Vagina (tissue), 2 donors: ENCODE measurements around the gene PDE11A. TPM values are rescaled to one million over a fixed set of nuclear protein-coding genes. Genes with fewer than 3 reads are reported as not detected.

ENCODE experiments used
- DNase-seq, 2 donors: peaks; one replicate each; pipeline ENCODE4 v3.0.0-alpha.2; 2017; ENCODE audit errors: extremely low spot score in 2 of 2
- H3K27ac ChIP-seq: fragments of 200-600 bp; sonication (generic); one replicate; pipeline ENCODE4 v1.5.1; 2019
- H3K27me3 ChIP-seq: fragments of 200-600 bp; sonication (generic); one replicate; pipeline ENCODE4 v1.5.1; 2019
- H3K36me3 ChIP-seq, 2 donors: fragments of 200-600 bp; sonication (generic); one replicate each; pipeline ENCODE4 v1.5.1; 2017 to 2019
- H3K4me1 ChIP-seq: fragments of 200-600 bp; sonication (generic); one replicate; pipeline ENCODE4 v1.5.1; 2019
- H3K4me3 ChIP-seq, 2 donors: fragments of 200-600 bp; sonication (generic); 1 replicate in 1 of 2; 2 replicates in 1 of 2; pipeline ENCODE4 v1.5.1; 2016 to 2019
- H3K9me3 ChIP-seq: fragments of 200-600 bp; sonication (generic); one replicate; pipeline ENCODE4 v1.5.1; 2019
- CTCF ChIP-seq, 3 experiments: fragments of 450-650 bp in 2 of 3; fragments of 200-600 bp in 1 of 3; sonication (generic) in 1 of 3; IDR thresholded peaks; one replicate each; pipeline ENCODE4 v1.5.1; 2017 to 2019; ENCODE audit warnings: antibody characterized with exemption in 3 of 3, mild to moderate bottlenecking in 2 of 3, moderate library complexity in 2 of 3
- POLR2A ChIP-seq, 2 donors: fragments of 450-650 bp; IDR thresholded peaks; one replicate each; pipeline ENCODE4 v1.6.1; 2017; ENCODE audit warnings: antibody characterized with exemption in 2 of 2, mild to moderate bottlenecking in 2 of 2, moderate library complexity in 2 of 2
- POLR2AphosphoS5 ChIP-seq, 2 donors: sonication (generic); formaldehyde crosslinking; IDR thresholded peaks; one replicate each; pipeline ENCODE4 v1.9.0; 2017; ENCODE audit warnings: antibody characterized with exemption in 2 of 2, mild to moderate bottlenecking in 2 of 2, low read depth in 1 of 2; ENCODE audit not compliant: insufficient read depth in 1 of 2
- intact Hi-C: fragments of 100-400 bp; cut with DNase I; formaldehyde crosslinking; loops from one replicate; pipeline ENCODE4 v1.15.1; 2023
- total RNA-seq: library from RNA; depleted of rRNA; stranded (reverse); fragments of >200 nt; gene quantifications from one replicate; pipeline ENCODE4 v1.2.3, GENCODE V29; 2016

Gene PDE11A
- total RNA-seq, 1 donor from 2014 or later = 0.25 TPM

- intact Hi-C loops = no loop called here
- TF ChIP-seq POLR2AphosphoS5 (IDR thresholded peaks at IDR 0.05; ENCODE audit: insufficient read depth in 1 of 2, low read depth in 1 of 2) (no peak), CTCF (IDR thresholded peaks at IDR 0.05) (no peak), POLR2A (IDR thresholded peaks at IDR 0.05) (no peak)
- Histone ChIP-seq H3K36me3 (no peaks in the 10 kb centered on the region), H3K9me3 (no peaks in the 10 kb centered on the region), H3K4me3 (no peak overlapping the region), H3K4me1 (no peaks in the 10 kb centered on the region), H3K27ac (no peak overlapping the region), H3K27me3 (no peaks in the 10 kb centered on the region)
- DNase-seq = no peak
Measured at GRCh38 chr2:177921726-177922125, 150.9 kb downstream of the PDE11A start.

GRCh38 chr2:177917169-177917568 is 155.4 kb downstream of the PDE11A start:
- Histone ChIP-seq H3K4me3 (no peak overlapping the region), H3K4me1 (no peaks in the 10 kb centered on the region), H3K27me3 (no peaks in the 10 kb centered on the region), H3K9me3 (no peaks in the 10 kb centered on the region), H3K27ac (no peak overlapping the region), H3K36me3 (no peaks in the 10 kb centered on the region)
- intact Hi-C loops = no loop called here
- no peak for DNase-seq
- TF ChIP-seq CTCF (IDR thresholded peaks at IDR 0.05) (no peak), POLR2A (IDR thresholded peaks at IDR 0.05) (no peak), POLR2AphosphoS5 (IDR thresholded peaks at IDR 0.05; ENCODE audit: insufficient read depth in 1 of 2, low read depth in 1 of 2) (no peak)

GRCh38 chr2:177916342-177916741 is 156.2 kb downstream of the PDE11A start:
- Histone ChIP-seq H3K27me3 (no peaks in the 10 kb centered on the region), H3K4me3 (no peak overlapping the region), H3K9me3 (no peaks in the 10 kb centered on the region), H3K27ac (no peak overlapping the region), H3K4me1 (no peaks in the 10 kb centered on the region), H3K36me3 (no peaks in the 10 kb centered on the region)
- TF ChIP-seq POLR2AphosphoS5 (IDR thresholded peaks at IDR 0.05; ENCODE audit: insufficient read depth in 1 of 2, low read depth in 1 of 2) = no peak
- no peak for TF ChIP-seq CTCF (IDR thresholded peaks at IDR 0.05)
- TF ChIP-seq POLR2A (IDR thresholded peaks at IDR 0.05) = no peak
- DNase-seq = no peak
- intact Hi-C loops = no loop called here

- DNase-seq = no peak
- Histone ChIP-seq H3K36me3 (no peaks in the 10 kb centered on the region), H3K9me3 (no peaks in the 10 kb centered on the region), H3K4me1 (no peaks in the 10 kb centered on the region), H3K27ac (no peak overlapping the region), H3K4me3 (no peak overlapping the region), H3K27me3 (no peaks in the 10 kb centered on the region)
- TF ChIP-seq POLR2A (IDR thresholded peaks at IDR 0.05) (no peak), CTCF (IDR thresholded peaks at IDR 0.05) (no peak), POLR2AphosphoS5 (IDR thresholded peaks at IDR 0.05; ENCODE audit: insufficient read depth in 1 of 2, low read depth in 1 of 2) (no peak)
- intact Hi-C loops = no loop called here
Measured at GRCh38 chr2:177914247-177914646, 158.3 kb downstream of the PDE11A start.

GRCh38 chr2:177909962-177910361 is 162.6 kb downstream of the PDE11A start:
- no peak overlapping the region for H3K27ac ChIP-seq
- no peaks in the 10 kb centered on the region for H3K9me3 ChIP-seq
- H3K27me3 ChIP-seq = no peaks in the 10 kb centered on the region
- TF ChIP-seq POLR2AphosphoS5 (IDR thresholded peaks at IDR 0.05; ENCODE audit: insufficient read depth in 1 of 2, low read depth in 1 of 2) (no peak), POLR2A (IDR thresholded peaks at IDR 0.05) (no peak), CTCF (IDR thresholded peaks at IDR 0.05) (no peak)
- H3K4me1 ChIP-seq = no peaks in the 10 kb centered on the region
- no peak overlapping the region for H3K4me3 ChIP-seq
- no peak for DNase-seq
- H3K36me3 ChIP-seq = no peaks in the 10 kb centered on the region
- intact Hi-C loops = no loop called here
